ENCODE data around the gene SMCO2. TPM values are rescaled to one million over a fixed set of nuclear protein-coding genes. Genes with fewer than 3 reads are reported as not detected.

The SMCO2 gene
- total and polyA plus RNA-seq, 2 of the 13 experiments (the other 11 are each of a cell fraction or from before 2014, with no cell fraction given): 0.15 TPM; not detected in 1

- Histone ChIP-seq H2AFZ (ENCODE audit: low read length) (no peak overlapping the region), H3K9me3 (ENCODE audit: low read length) (no peaks in the 10 kb centered on the region), H3K4me2 (ENCODE audit: low read depth, low read length) (peak overlapping the region; percentile 69), H3K4me1 (ENCODE audit: insufficient read depth, low read length) (peaks cover 89% of the 10 kb centered on the region), H3K9ac (ENCODE audit: insufficient read depth, low read depth, low read length) (peak overlapping the region; percentile 56; the same call in 1 of the 2 replicates), H3K27ac (ENCODE audit: extremely low read length, insufficient read depth, low read length) (peak overlapping the region; percentile 86), H3K36me3 (replicated peaks in 1 of 2; ENCODE audit: control insufficient read depth in 1 of 2, insufficient read depth in 2 of 2, low read length in 2 of 2) (no peaks in the 10 kb centered on the region), H4K20me1 (ENCODE audit: insufficient read depth, low read length) (no peaks in the 10 kb centered on the region), H3K79me2 (ENCODE audit: insufficient read depth, low read length) (peaks cover 21% of the 10 kb centered on the region), H3K27me3 (ENCODE audit: control insufficient read depth in 1 of 2, insufficient read depth in 2 of 2, low read length in 2 of 2) (no peaks in the 10 kb centered on the region), H3K4me3 (replicated peaks in 1 of 3; ENCODE audit: insufficient read depth in 1 of 3, low read depth in 2 of 3, low read length in 3 of 3) (peak overlapping the region in 2 of 3 experiments; percentile 54 to 57; a peak in 4 of 6 replicates)
- 17% methylated on average over 8 of the region's 8 CpGs for WGBS (ENCODE audit: low lambda C conversion rate)
- FAIRE-seq (peak; percentile 12), ATAC-seq (0 out of 3 replicates have a peak, but pooled peaks have one; percentile 6), DNase-seq (ENCODE audit: low spot score) (peak; percentile 28)
- TSS peak; percentile 77 for BruUV-seq (replicated peaks)
- in situ Hi-C loops (cut with HindIII; ENCODE audit: extremely low pct_ligation_motif_present, low pct_unique_long_range_greater_than_20kb) (no loop called here), intact Hi-C loops (cut with micrococcal nuclease; ENCODE audit: unreplicated experiment) (loop anchor here (1.0 to 5.0 kb wide), 2 partner anchors 24 to 89 kb away; partner anchors contain the start of gene PPFIBP1)
- POLR2A ChIA-PET: interaction anchor here (5.1 kb wide), 1 partner anchor 25 kb away, joined by 65 read pairs; the partner anchor contains the start of gene PPFIBP1
- CTCF ChIA-PET (ENCODE audit: low intra/inter-chr PET ratio, low total read pairs): no interaction called here
- TF ChIP-seq MLXIP (CRISPR knock-in tag; IDR thresholded peaks at IDR 0.05; ENCODE audit: borderline replicate concordance) (no peak), FOXP1 (IDR thresholded peaks at IDR 0.05) (no peak), FOXP1 (CRISPR knock-in tag; IDR thresholded peaks at IDR 0.05) (no peak), HDAC2 (CRISPR knock-in tag; IDR thresholded peaks at IDR 0.05) (no peak), ZNF253 (CRISPR knock-in tag; IDR thresholded peaks at IDR 0.05; ENCODE audit: borderline replicate concordance) (no peak), ZNF782 (CRISPR knock-in tag; IDR thresholded peaks at IDR 0.05; ENCODE audit: borderline replicate concordance) (no peak), HNF4A (CRISPR knock-in tag; IDR thresholded peaks at IDR 0.05) (peak; percentile 74), MLLT10 (CRISPR knock-in tag; IDR thresholded peaks at IDR 0.05) (no peak), ZNF446 (CRISPR knock-in tag; IDR thresholded peaks at IDR 0.05) (no peak), IKZF1 (IDR thresholded peaks at IDR 0.05) (no peak), AHDC1 (CRISPR knock-in tag; IDR thresholded peaks at IDR 0.05; ENCODE audit: borderline replicate concordance) (no peak), ZBTB7B (CRISPR knock-in tag; IDR thresholded peaks at IDR 0.05) (peak; percentile 57; the same call in 1 of the 2 replicates)
- TF ChIP-seq, protein P1, sequence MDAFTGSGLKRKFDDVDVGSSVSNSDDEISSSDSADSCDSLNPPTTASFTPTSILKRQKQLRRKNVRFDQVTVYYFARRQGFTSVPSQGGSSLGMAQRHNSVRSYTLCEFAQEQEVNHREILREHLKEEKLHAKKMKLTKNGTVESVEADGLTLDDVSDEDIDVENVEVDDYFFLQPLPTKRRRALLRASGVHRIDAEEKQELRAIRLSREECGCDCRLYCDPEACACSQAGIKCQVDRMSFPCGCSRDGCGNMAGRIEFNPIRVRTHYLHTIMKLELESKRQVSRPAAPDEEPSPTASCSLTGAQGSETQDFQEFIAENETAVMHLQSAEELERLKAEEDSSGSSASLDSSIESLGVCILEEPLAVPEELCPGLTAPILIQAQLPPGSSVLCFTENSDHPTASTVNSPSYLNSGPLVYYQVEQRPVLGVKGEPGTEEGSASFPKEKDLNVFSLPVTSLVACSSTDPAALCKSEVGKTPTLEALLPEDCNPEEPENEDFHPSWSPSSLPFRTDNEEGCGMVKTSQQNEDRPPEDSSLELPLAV (CRISPR knock-in tag; conservative IDR thresholded peaks at IDR 0.05; ENCODE audit: low read depth): no peak
Observed at GRCh38 chr12:27548301-27549199, 102.0 kb downstream of the SMCO2 start.

Measured in HepG2 (cell line).